Body of pancreas (tissue), 4 donors: ENCODE data around the gene NUTF2.

Source experiments
- POLR2A ChIP-seq, 3 donors: fragments of 450-650 bp; IDR thresholded peaks; one replicate each; pipeline ENCODE4 v1.6.1; 2016; ENCODE audit warnings: antibody characterized with exemption in 3 of 3, mild to moderate bottlenecking in 2 of 3
- TF ChIP-seq, protein P1 (sequence below), 7 experiments: fragments of 450-650 bp in 4 of 7; fragments of 200-600 bp in 3 of 7; sonication (generic) in 3 of 7; IDR thresholded peaks; one replicate each; pipeline ENCODE4 v1.5.1; 2016 to 2019; ENCODE audit warnings: antibody characterized with exemption in 7 of 7

DNA sequence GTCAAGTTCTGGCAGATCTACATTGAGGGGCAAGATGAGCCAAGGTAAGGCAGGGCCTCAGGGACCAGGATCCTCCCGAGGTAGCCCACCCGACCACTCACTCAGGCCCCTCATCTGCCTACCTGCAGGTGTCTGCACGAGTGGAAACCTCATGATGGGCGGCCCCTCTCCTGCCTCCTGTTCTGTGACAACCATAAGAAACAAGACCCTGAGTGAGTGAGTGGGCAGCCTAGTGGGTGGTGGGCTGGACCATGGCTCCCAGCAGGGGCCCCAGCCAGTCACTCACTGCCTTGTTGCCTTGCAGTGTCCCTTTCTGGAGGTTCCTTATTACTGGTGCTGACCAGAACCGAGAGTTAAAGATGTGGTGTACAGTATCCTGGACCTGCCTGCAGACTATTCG is 31.5 kb downstream of the NUTF2 start:
- TF ChIP-seq POLR2A (IDR thresholded peaks at IDR 0.05) = no peak
- TF ChIP-seq, protein P1, sequence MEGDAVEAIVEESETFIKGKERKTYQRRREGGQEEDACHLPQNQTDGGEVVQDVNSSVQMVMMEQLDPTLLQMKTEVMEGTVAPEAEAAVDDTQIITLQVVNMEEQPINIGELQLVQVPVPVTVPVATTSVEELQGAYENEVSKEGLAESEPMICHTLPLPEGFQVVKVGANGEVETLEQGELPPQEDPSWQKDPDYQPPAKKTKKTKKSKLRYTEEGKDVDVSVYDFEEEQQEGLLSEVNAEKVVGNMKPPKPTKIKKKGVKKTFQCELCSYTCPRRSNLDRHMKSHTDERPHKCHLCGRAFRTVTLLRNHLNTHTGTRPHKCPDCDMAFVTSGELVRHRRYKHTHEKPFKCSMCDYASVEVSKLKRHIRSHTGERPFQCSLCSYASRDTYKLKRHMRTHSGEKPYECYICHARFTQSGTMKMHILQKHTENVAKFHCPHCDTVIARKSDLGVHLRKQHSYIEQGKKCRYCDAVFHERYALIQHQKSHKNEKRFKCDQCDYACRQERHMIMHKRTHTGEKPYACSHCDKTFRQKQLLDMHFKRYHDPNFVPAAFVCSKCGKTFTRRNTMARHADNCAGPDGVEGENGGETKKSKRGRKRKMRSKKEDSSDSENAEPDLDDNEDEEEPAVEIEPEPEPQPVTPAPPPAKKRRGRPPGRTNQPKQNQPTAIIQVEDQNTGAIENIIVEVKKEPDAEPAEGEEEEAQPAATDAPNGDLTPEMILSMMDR (IDR thresholded peaks at IDR 0.05) = no peak
